Endodermal cell (in vitro differentiated cells): Measurements from ENCODE around the gene GPATCH8. TPM values are rescaled to one million over a fixed set of nuclear protein-coding genes. Genes with fewer than 3 reads are reported as not detected.

Experiments
- DNase-seq: peaks from one replicate; pipeline ENCODE4 v3.0.0-alpha.2; 2017
- H3K27ac ChIP-seq: 2 replicates; pipeline ENCODE4 v1.5.1; 2013; ENCODE audit warnings: mild to moderate bottlenecking, low read depth, low read length, moderate library complexity
- H3K27me3 ChIP-seq: 2 replicates; pipeline ENCODE4 v1.6.1; 2013; ENCODE audit warnings: mild to moderate bottlenecking, low read length, moderate library complexity; ENCODE audit not compliant: insufficient read depth, control insufficient read depth, poor library complexity, severe bottlenecking
- H3K36me3 ChIP-seq: 2 replicates; pipeline ENCODE4 v1.7.0; 2013; ENCODE audit warnings: mild to moderate bottlenecking, low read length, moderate library complexity; ENCODE audit not compliant: control insufficient read depth, insufficient read depth
- H3K4me1 ChIP-seq: one replicate; pipeline ENCODE4 v1.7.0; 2013; ENCODE audit warnings: low read length; ENCODE audit not compliant: control insufficient read depth, insufficient read depth
- H3K4me3 ChIP-seq: 2 replicates; pipeline ENCODE4 v1.5.1; 2013; ENCODE audit warnings: mild to moderate bottlenecking, low read length, moderate library complexity
- H3K9ac ChIP-seq: 2 replicates; pipeline ENCODE4 v1.6.1; 2013; ENCODE audit warnings: mild to moderate bottlenecking, low read length, moderate library complexity; ENCODE audit not compliant: poor library complexity, severe bottlenecking; ENCODE audit errors: extremely low read depth
- H3K9me3 ChIP-seq: 2 replicates; pipeline ENCODE4 v1.6.1; 2013; ENCODE audit warnings: mild to moderate bottlenecking, low read length, moderate library complexity; ENCODE audit not compliant: control insufficient read depth
- H3K27ac Mint-ChIP-seq: 2 replicates; pipeline ENCODE4 v1.8.0; 2020; ENCODE audit warnings: mixed read lengths
- H3K27me3 Mint-ChIP-seq: 2 replicates; pipeline ENCODE4 v1.8.0; 2021; ENCODE audit warnings: mild to moderate bottlenecking, mixed read lengths; ENCODE audit not compliant: insufficient read depth
- H3K36me3 Mint-ChIP-seq: 2 replicates; pipeline ENCODE4 v1.8.0; 2020; ENCODE audit warnings: low read depth, mixed read lengths
- H3K4me1 Mint-ChIP-seq: 2 replicates; pipeline ENCODE4 v1.8.0; 2020; ENCODE audit warnings: mixed read lengths
- H3K4me3 Mint-ChIP-seq: 2 replicates; pipeline ENCODE4 v1.8.0; 2020; ENCODE audit warnings: mild to moderate bottlenecking, moderate library complexity, mixed read lengths
- H3K9me3 Mint-ChIP-seq: 2 replicates; pipeline ENCODE4 v1.8.0; 2020; ENCODE audit warnings: mild to moderate bottlenecking, mixed read lengths
- WGBS, 2 experiments: methylation state at CpG; one replicate each; pipeline versions ENCODE4 v1.1.5 to v1.1.7; 2013; ENCODE audit warnings: missing lambda C conversion rate in 2 of 2, mixed read lengths in 1 of 2; ENCODE audit not compliant: insufficient coverage in 1 of 2, insufficient read length in 1 of 2; 5-methylcytosine and 5-hydroxymethylcytosine counted together
- total RNA-seq, 2 donors: library from RNA; stranded (reverse); fragmentation: NEBNext Ultra II Directional in 1 of 2; extraction: Animal tissue kit (Norgen Biotek cat#: 25700) in 1 of 2; gene quantifications; 2 replicates in 1 of 2; 3 replicates in 1 of 2; pipeline ENCODE4 v1.2.1, GENCODE V29; 2021
- TF ChIP-seq, protein P1 (sequence below): fragments of 200-600 bp; sonication (generic); conservative IDR thresholded peaks from 2 replicates; pipeline ENCODE4 v1.5.0; 2021; ENCODE audit warnings: antibody characterized with exemption, mild to moderate bottlenecking

The GPATCH8 gene
- total RNA-seq, 2 donors from 2014 or later = 49.9 to 55.2 TPM

DNA sequence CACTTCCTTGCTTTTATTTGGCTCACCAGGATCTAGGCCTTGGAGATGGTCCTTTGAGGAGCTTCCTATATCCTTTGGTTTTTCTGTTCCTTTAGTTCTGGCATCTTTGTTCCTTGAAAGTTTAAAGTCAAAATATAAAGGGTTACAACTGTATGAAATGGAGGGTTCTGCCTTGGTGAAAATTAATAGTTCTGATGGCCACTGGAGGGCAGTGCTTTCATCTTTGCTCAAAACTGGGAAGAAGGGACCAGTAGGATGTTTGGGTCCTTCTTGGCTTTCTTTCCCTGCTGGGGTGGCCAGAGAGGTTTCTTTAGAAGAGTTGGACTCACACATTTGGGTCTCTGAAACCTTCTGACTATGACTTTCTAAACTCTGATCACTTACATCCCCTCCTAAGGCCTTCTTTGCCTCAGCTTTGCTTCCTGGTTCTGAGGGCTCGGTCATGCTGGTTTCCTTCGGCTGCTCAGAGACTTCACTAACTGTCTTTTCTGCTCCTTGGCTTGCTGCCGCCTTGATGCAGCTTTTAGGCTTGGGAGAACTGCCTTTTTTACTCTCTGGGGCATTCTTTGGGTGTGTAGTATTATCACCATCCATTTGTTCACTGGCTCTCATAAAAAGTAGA lies 102.9 kb downstream of the GPATCH8 start:
- Histone ChIP-seq H3K27me3 (no peaks in the 10 kb centered on the region), H3K4me3 (no peak overlapping the region), H3K27ac (no peak overlapping the region), H3K9me3 (no peaks in the 10 kb centered on the region), H3K9ac (no peak overlapping the region), H3K36me3 (peaks cover 90% of the 10 kb centered on the region), H3K4me1 (no peaks in the 10 kb centered on the region)
- Mint-ChIP-seq H3K4me3 (no peak overlapping the region), H3K4me1 (no peaks in the 10 kb centered on the region), H3K27ac (peak overlapping the region; percentile 16), H3K27me3 (no peaks in the 10 kb centered on the region), H3K9me3 (no peaks in the 10 kb centered on the region), H3K36me3 (peaks cover 55% of the 10 kb centered on the region)
- WGBS, 2 experiments = 98 to 100% methylated on average over 2 to 3 of the region's 3 CpGs
- no peak for DNase-seq
- TF ChIP-seq, protein P1, sequence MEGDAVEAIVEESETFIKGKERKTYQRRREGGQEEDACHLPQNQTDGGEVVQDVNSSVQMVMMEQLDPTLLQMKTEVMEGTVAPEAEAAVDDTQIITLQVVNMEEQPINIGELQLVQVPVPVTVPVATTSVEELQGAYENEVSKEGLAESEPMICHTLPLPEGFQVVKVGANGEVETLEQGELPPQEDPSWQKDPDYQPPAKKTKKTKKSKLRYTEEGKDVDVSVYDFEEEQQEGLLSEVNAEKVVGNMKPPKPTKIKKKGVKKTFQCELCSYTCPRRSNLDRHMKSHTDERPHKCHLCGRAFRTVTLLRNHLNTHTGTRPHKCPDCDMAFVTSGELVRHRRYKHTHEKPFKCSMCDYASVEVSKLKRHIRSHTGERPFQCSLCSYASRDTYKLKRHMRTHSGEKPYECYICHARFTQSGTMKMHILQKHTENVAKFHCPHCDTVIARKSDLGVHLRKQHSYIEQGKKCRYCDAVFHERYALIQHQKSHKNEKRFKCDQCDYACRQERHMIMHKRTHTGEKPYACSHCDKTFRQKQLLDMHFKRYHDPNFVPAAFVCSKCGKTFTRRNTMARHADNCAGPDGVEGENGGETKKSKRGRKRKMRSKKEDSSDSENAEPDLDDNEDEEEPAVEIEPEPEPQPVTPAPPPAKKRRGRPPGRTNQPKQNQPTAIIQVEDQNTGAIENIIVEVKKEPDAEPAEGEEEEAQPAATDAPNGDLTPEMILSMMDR = peak; percentile 75

DNA sequence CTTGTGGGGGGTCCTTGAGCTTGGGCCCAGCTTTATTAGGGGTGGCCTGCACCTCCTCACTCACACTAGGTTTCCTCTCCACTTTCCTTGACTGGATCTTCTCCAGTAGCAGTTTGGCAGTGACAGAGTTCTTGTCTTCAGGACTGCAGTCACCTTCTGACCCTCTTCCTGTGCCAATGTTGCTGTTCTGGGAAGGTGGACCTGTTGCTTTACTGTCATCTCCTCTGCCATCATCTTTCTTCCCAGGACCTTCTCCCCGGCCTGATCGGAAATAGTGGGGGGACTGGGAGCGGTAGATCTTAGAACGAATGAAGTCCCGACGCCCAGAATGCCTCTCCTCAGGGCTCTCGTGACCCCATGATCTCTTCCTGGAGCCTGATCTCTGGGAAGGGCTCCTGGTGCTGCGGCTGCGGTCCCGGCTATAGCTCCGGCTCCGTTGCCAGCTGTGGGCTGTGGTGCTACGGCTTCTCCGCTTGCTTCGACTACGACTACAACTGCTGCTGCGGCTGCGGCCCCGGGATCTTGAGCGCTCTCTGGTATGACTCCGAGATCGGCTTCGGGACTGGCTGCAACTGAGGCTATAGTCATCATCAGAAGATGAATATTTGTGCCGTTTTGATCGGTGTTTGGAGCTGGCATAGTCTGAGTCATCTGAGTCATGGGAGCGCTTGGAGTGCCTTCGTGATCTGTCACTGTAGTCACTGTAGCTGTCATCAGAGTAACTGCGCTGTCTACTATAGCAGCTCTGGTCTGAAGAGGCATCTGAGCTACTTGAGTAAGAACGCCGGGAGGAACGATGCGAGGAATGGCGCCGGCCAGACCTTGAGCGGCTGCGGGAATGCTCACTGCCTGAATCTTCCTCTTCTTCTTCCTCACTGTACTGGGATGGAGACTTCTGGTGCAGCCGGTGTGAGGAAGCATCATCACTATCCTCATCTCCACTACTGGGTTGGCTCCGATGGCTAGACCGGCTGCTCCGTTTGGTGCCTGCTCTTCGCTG lies 104.2 kb downstream of the GPATCH8 start:
- no peak for DNase-seq
- H3K27ac ChIP-seq = no peak overlapping the region
- peaks cover 51% of the 10 kb centered on the region for H3K36me3 Mint-ChIP-seq
- H3K9me3 Mint-ChIP-seq = no peaks in the 10 kb centered on the region
- no peak overlapping the region for H3K9ac ChIP-seq
- no peaks in the 10 kb centered on the region for H3K4me1 Mint-ChIP-seq
- H3K9me3 ChIP-seq = no peaks in the 10 kb centered on the region
- H3K4me3 ChIP-seq = no peak overlapping the region
- H3K27ac Mint-ChIP-seq = no peak overlapping the region
- no peak overlapping the region for H3K4me3 Mint-ChIP-seq
- TF ChIP-seq, protein P1 = no peak
- peaks cover 83% of the 10 kb centered on the region for H3K36me3 ChIP-seq
- H3K27me3 ChIP-seq = no peaks in the 10 kb centered on the region
- 96 to 99% methylated on average over 40 to 41 of the region's 41 CpGs for WGBS, 2 experiments
- no peaks in the 10 kb centered on the region for H3K27me3 Mint-ChIP-seq
- no peaks in the 10 kb centered on the region for H3K4me1 ChIP-seq

DNA sequence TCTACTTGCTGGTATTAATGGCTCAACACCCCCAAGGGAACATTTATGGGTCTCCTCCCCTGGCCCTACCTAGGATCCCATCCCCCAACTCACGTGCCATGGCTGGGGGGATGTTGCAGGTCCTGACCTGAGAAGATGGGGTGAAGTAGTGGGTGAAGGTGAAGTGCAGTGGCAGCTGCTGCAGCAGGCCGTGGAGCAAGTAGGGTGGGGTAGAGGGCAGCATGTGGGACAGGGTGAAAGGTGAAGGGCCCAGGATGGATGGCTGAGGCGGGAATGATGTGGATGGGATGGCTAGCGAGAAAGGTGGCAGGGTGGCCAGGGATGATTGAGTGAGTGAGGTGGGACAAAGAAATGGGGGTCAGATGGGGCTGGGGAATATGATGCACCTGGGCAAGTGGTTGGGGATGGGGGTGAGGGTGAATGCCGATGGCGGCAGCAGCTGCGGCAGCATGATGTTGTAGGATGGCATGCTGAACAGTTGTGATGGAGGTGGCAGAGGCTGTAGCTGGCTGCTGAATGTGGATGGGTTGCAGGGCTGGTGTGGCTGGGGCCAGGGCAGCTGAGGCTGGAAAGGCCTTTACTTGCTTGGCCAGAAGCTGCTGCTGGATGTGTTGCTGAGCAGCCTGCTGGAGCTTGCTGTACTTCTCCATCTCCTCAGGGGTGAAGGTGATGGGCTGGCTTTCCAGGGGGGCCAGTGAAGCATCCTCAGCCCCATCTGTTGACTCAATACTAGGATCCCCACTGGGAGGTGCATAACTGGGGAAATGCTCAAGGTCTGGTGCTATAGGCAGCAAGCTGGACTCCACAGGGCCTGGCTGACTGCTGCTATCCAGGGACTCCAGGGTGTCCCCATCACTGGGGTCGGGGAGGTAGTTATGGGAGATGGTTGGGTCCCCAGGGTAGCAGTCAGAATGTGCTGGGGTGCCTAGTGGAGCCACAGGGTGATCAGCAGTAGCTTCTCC lies 105.4 kb downstream of the GPATCH8 start:
- H3K4me3 Mint-ChIP-seq = no peak overlapping the region
- TF ChIP-seq, protein P1 = no peak
- Histone ChIP-seq H3K36me3 (peaks cover 72% of the 10 kb centered on the region), H3K9me3 (no peaks in the 10 kb centered on the region), H3K27me3 (no peaks in the 10 kb centered on the region), H3K27ac (no peak overlapping the region), H3K4me1 (no peaks in the 10 kb centered on the region), H3K9ac (no peak overlapping the region), H3K4me3 (no peak overlapping the region)
- no peaks in the 10 kb centered on the region for H3K9me3 Mint-ChIP-seq
- no peaks in the 10 kb centered on the region for H3K27me3 Mint-ChIP-seq
- H3K36me3 Mint-ChIP-seq = peaks cover 40% of the 10 kb centered on the region
- no peaks in the 10 kb centered on the region for H3K4me1 Mint-ChIP-seq
- no peak overlapping the region for H3K27ac Mint-ChIP-seq
- no peak for DNase-seq
- WGBS, 2 experiments = 95 to 100% methylated on average over 1 to 8 of the region's 8 CpGs
